Tibial nerve (tissue), 4 donors: Measurements from ENCODE around the gene CIB2. TPM values are rescaled to one million over a fixed set of nuclear protein-coding genes. Genes with fewer than 3 reads are reported as not detected.

Experiments
- DNase-seq, 2 donors: peaks; one replicate each; pipeline ENCODE4 v3.0.0-alpha.2; 2019; ENCODE audit warnings: low spot score in 2 of 2
- H3K27ac ChIP-seq, 4 donors: fragments of 200-600 bp; sonication (generic) in 3 of 4; one replicate each; pipeline ENCODE4 v1.5.1; 2017 to 2019; ENCODE audit warnings: mild to moderate bottlenecking in 1 of 4
- H3K27me3 ChIP-seq, 2 donors: fragments of 200-600 bp; sonication (generic) in 1 of 2; one replicate each; pipeline versions ENCODE4 v1.5.1 to v1.6.0; 2017 to 2019
- H3K36me3 ChIP-seq, 3 donors: fragments of 200-600 bp; sonication (generic); one replicate each; pipeline ENCODE4 v1.5.1; 2018 to 2019
- H3K4me1 ChIP-seq, 4 donors: fragments of 200-600 bp; sonication (generic) in 3 of 4; one replicate each; pipeline ENCODE4 v1.5.1; 2017 to 2019
- H3K4me3 ChIP-seq, 4 donors: fragments of 200-600 bp; sonication (generic) in 3 of 4; one replicate each; pipeline ENCODE4 v1.5.1; 2017 to 2019; ENCODE audit warnings: mild to moderate bottlenecking in 1 of 4, moderate library complexity in 1 of 4
- H3K9me3 ChIP-seq, 4 donors: fragments of 200-600 bp; sonication (generic) in 3 of 4; one replicate each; pipeline ENCODE4 v1.5.1; 2017 to 2019
- CTCF ChIP-seq, 5 experiments: fragments of 200-600 bp in 3 of 5; fragments of 450-650 bp in 2 of 5; sonication (generic) in 3 of 5; IDR thresholded peaks; one replicate each; pipeline ENCODE4 v1.5.1; 2016 to 2019; ENCODE audit warnings: antibody characterized with exemption in 5 of 5, mild to moderate bottlenecking in 3 of 5, moderate library complexity in 2 of 5
- EP300 ChIP-seq, 2 donors: sonication (generic); formaldehyde crosslinking; IDR thresholded peaks; one replicate each; pipeline ENCODE4 v1.6.1; 2017; ENCODE audit warnings: antibody characterized with exemption in 2 of 2, mild to moderate bottlenecking in 1 of 2
- POLR2A ChIP-seq, 2 donors: fragments of 450-650 bp; IDR thresholded peaks; one replicate each; pipeline ENCODE4 v1.6.1; 2017; ENCODE audit warnings: antibody characterized with exemption in 2 of 2, mild to moderate bottlenecking in 2 of 2, moderate library complexity in 2 of 2
- WGBS, 2 donors: methylation state at CpG; one replicate each; pipeline ENCODE4 v1.1.5; 2018; 5-methylcytosine and 5-hydroxymethylcytosine counted together
- total RNA-seq, 4 donors: library from RNA; depleted of rRNA; stranded (reverse); fragments of >200 nt; gene quantifications; one replicate each; pipeline ENCODE4 v1.1.0, GENCODE V29; 2016

The CIB2 gene
- total RNA-seq, 4 donors from 2014 or later = 0.63 to 11.0 (median 2.8) TPM

- no peaks in the 10 kb centered on the region for H3K9me3 ChIP-seq
- H3K4me3 ChIP-seq = no peak overlapping the region
- H3K27ac ChIP-seq = no peak overlapping the region
- H3K36me3 ChIP-seq = no peaks in the 10 kb centered on the region
- DNase-seq = no peak
- H3K27me3 ChIP-seq = no peaks in the 10 kb centered on the region
- WGBS, 2 donors = 91 to 92% methylated on average over 4 of the region's 4 CpGs
- TF ChIP-seq EP300 (IDR thresholded peaks at IDR 0.05) (no peak), CTCF (IDR thresholded peaks at IDR 0.05) (no peak), POLR2A (IDR thresholded peaks at IDR 0.05) (no peak)
- peaks cover 0 to 24% (median 18%) of the 10 kb centered on the region in 4 donors for H3K4me1 ChIP-seq
Observed at GRCh38 chr15:78146425-78147154, 15.3 kb upstream of the CIB2 start.

GRCh38 chr15:78142332-78142731, 11.1 kb upstream of the CIB2 start:
- Histone ChIP-seq H3K4me1 (no peaks in the 10 kb centered on the region), H3K27ac (no peak overlapping the region), H3K36me3 (no peaks in the 10 kb centered on the region), H3K9me3 (no peaks in the 10 kb centered on the region), H3K27me3 (no peaks in the 10 kb centered on the region), H3K4me3 (no peak overlapping the region)
- TF ChIP-seq CTCF (IDR thresholded peaks at IDR 0.05) (no peak), EP300 (IDR thresholded peaks at IDR 0.05) (no peak), POLR2A (IDR thresholded peaks at IDR 0.05) (no peak)
- WGBS, 2 donors = 75 to 100% methylated on average over 1 of the region's 3 CpGs
- no peak for DNase-seq

- Histone ChIP-seq H3K4me3 (no peak overlapping the region), H3K27ac (peak overlapping the region in 1 of 4 donors; percentile 19), H3K4me1 (no peaks in the 10 kb centered on the region), H3K36me3 (no peaks in the 10 kb centered on the region), H3K27me3 (no peaks in the 10 kb centered on the region), H3K9me3 (no peaks in the 10 kb centered on the region)
- TF ChIP-seq EP300 (IDR thresholded peaks at IDR 0.05) (no peak), CTCF (IDR thresholded peaks at IDR 0.05) (no peak), POLR2A (IDR thresholded peaks at IDR 0.05) (no peak)
- no peak for DNase-seq
Observed at GRCh38 chr15:78140292-78140691, 9.0 kb upstream of the CIB2 start.

- 91 to 94% methylated on average over 5 of the region's 5 CpGs for WGBS, 2 donors
- DNase-seq = no peak
- H3K27me3 ChIP-seq = no peaks in the 10 kb centered on the region
- H3K36me3 ChIP-seq = no peaks in the 10 kb centered on the region
- H3K4me3 ChIP-seq = no peak overlapping the region
- no peaks in the 10 kb centered on the region for H3K9me3 ChIP-seq
- H3K4me1 ChIP-seq = no peaks in the 10 kb centered on the region
- H3K27ac ChIP-seq = no peak overlapping the region
- TF ChIP-seq CTCF (IDR thresholded peaks at IDR 0.05) = no peak
Observed at GRCh38 chr15:78139578-78139977, 8.3 kb upstream of the CIB2 start.

- TF ChIP-seq EP300 (IDR thresholded peaks at IDR 0.05) (no peak), CTCF (IDR thresholded peaks at IDR 0.05) (no peak), POLR2A (IDR thresholded peaks at IDR 0.05) (no peak)
- Histone ChIP-seq H3K36me3 (no peaks in the 10 kb centered on the region), H3K4me1 (peaks cover 0 to 16% (median 10%) of the 10 kb centered on the region in 4 donors), H3K27ac (no peak overlapping the region), H3K27me3 (no peaks in the 10 kb centered on the region), H3K9me3 (no peaks in the 10 kb centered on the region), H3K4me3 (no peak overlapping the region)
- 93 to 97% methylated on average over 2 of the region's 2 CpGs for WGBS, 2 donors
- no peak for DNase-seq
Observed at GRCh38 chr15:78133801-78134200, 2.6 kb upstream of the CIB2 start.
